A549 treated with Hydrocortisone at 1 μM for 4 hours (cell line): Measurements from ENCODE around the gene CLUH. TPM values are rescaled to one million over a fixed set of nuclear protein-coding genes. Genes with fewer than 3 reads are reported as not detected.

Experiments
- total RNA-seq: library from RNA; stranded (reverse); fragments of 200-300 nt; extraction: Qiagen RNA extraction; gene quantifications from 5 replicates; pipeline ENCODE4 v1.2.3, GENCODE V29; 2022

The CLUH gene
- 99.7 to 117 TPM (median 109 TPM) in 5 replicates for total RNA-seq

GRCh38 chr17:2711608-2712299, at the start of gene CLUH:
Gene CLUH (minus strand): TSS chr17:2711764. CDS start chr17:2711661, 103 bp downstream.

GRCh38 chr17:2749058-2749783, 37.7 kb upstream of the CLUH start, which contains the start of gene CCDC92B:
Gene CCDC92B (minus strand): TSS chr17:2749652. CDS start chr17:2735145, 14,507 bp downstream.

Other genes with a start within 250 kb of the CLUH start
- 31.1 to 36.2 TPM (median 32.0 TPM) in 5 replicates for gene METTL16, start 199.9 kb downstream of the CLUH start, total RNA-seq
- 169 to 194 TPM (median 192 TPM) in 5 replicates for gene PAFAH1B1, start 118.1 kb downstream of the CLUH start, total RNA-seq
- gene CCDC92B, start 37.9 kb upstream of the CLUH start, total RNA-seq: 0.09 to 0.20 TPM (median 0.15 TPM) in 5 replicates
- gene RAP1GAP2, start 84.7 kb upstream of the CLUH start, total RNA-seq: 21.9 to 37.7 TPM (median 30.2 TPM) in 5 replicates